GM21576 (cell line): Measurements from ENCODE around the gene CLSTN2.

Source experiments
- ATAC-seq: cut with Tn5 transposase; IDR thresholded peaks from one replicate; pipeline ENCODE4 v1.9.1; 2021; ENCODE audit warnings: mild to moderate bottlenecking, moderate library complexity; ENCODE audit not compliant: unreplicated experiment

CLSTN2 gene

DNA sequence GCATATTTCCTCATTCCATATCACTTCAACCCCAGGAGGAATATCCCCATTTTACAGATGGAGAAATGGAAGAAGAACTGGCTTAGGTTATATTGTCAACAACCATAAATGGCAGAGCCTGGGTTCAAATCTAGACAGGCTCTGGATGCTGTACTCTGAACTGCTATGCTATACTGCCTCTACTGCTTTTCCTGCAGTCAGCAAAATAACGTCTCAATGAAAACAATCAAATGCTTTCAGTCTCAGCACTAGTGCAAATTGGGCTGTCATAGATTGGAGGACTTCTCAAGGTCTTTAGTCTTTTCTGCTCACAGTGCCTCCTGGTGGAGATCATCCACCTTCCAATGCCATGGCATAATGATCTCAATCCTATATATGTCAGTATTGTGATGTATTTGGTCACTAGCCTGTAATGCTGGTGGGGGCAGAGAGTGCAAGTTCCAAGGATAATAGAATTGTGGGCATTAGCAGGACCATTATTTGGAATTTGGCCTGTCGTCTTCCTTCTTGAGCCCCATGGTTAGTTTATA, 285.0 kb downstream of the CLSTN2 start:
- no peak for ATAC-seq

- ATAC-seq = no peak
Measured at GRCh38 chr3:140223197-140223596, 288.2 kb downstream of the CLSTN2 start.

DNA sequence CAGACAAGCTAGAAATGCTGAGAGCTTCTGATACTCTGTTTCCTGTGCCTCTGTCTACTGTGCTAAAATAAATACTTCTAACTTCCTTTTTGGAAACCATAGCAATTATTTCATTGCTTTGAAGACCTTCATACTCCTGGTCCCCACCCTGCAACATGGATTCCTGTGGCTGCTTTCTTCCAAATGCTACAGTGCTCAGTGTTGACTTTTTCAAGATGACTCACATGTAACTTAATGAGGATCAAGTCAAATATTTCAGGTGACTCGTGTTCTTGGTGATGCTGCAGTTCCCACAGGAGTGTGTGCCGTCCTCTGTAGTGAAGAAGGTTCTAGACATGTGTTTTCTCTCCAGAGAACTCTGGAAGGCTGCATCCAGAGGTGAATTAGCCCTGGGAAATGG, 288.6 kb downstream of the CLSTN2 start:
- no peak for ATAC-seq

GRCh38 chr3:140224307-140224706, 289.3 kb downstream of the CLSTN2 start:
- ATAC-seq = no peak

- ATAC-seq = no peak
Measured at GRCh38 chr3:140225996-140226395, 291.0 kb downstream of the CLSTN2 start.

GRCh38 chr3:140233702-140234101, 298.7 kb downstream of the CLSTN2 start:
- no peak for ATAC-seq

GRCh38 chr3:140234256-140234655, 299.3 kb downstream of the CLSTN2 start:
- no peak for ATAC-seq

DNA sequence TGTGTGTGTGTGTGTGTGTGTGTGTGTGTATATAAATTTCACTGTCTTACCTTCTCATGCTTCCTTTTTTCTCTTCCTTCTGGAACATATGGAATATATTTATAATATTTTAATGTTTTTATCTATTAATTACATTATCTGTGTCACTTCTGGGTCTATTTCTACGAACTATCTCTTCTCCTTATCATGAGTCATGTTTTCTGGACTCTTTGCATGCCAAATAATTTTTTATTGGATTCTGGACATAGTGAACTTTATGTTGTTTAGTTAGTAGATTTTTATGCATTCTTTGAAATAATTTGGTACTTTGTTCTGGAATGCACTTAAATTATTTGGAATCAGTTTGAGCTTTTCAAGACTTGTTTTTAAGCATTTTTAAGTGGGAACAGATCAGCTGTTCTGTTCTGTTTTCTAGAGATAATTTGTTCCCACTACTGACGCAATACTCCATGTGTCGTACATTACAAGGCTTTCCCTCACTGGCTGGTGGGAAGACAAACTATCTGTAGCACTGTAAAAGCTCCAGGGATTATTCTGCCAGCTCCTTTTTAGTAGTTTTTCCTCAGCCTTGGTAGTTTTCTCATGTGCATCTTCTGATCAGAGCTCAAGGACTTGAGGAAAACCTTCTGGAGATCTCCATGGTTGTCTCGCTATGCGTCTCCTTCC, 302.0 kb downstream of the CLSTN2 start:
- ATAC-seq = no peak

- no peak for ATAC-seq
Measured at GRCh38 chr3:140238646-140239314, 303.8 kb downstream of the CLSTN2 start.

DNA sequence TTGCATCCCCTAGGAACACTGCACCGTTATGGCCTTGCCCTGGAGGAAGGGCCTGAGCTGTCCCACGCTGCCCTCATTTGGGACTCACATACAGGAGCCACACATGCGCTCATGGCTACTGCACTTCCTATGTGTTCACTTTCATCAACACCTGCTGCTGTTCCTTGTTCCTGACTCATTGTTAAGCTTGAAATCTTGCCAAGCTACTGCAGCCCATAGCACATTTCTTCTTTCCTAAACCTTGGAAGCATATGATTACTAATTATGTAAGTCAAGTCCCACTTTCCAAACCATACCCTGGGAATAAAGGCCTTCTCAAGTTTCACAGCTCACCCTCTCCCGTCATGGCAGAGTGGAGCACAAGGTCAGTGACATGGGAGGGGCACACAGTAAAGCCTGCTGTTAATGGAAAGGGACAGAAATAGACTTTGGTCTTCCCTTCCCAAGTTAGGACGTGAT, 307.9 kb downstream of the CLSTN2 start:
- ATAC-seq = no peak

GRCh38 chr3:140243575-140243974, 308.6 kb downstream of the CLSTN2 start:
- ATAC-seq = no peak

DNA sequence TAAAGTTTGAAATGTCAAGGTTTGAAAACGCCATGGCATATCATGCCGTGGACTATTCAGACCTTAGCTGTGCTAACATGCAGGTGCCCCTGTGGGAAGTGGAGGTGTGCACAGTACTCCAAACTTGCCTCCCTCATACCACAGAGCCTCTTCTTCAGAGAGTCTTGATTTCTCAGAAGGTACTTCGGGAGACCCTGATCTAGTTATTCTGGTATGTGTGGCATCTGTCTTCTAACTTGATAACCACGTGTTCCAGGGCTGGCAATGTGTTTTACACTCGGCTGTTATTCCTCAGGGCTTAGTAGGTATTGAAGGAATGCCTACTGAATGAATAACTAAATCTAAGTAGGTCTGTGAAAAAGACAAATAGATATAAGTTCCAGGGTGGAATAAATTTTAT, 309.9 kb downstream of the CLSTN2 start:
- ATAC-seq = no peak

DNA sequence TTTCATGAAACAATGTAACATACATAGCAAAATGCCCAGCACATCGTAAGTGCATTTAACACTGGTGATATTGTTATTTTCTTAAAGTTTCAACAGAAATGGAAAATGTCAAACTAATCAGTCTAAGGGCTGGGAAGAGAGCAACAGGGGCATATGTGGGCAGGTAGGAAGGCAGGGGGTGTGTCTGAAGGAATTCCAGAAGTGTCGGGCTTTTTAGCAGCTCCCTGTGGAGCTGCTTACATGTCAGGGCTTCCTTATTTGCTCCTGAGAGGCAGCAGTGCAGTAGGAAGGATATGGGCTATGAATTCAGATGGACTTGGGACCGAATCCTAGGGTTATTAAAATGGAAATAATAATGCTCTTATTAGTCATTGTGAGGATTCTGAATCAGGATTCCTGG, 311.6 kb downstream of the CLSTN2 start:
- no peak for ATAC-seq

GRCh38 chr3:140247775-140248174, 312.8 kb downstream of the CLSTN2 start:
- no peak for ATAC-seq

- ATAC-seq = no peak
Measured at GRCh38 chr3:140249188-140249587, 314.2 kb downstream of the CLSTN2 start.

DNA sequence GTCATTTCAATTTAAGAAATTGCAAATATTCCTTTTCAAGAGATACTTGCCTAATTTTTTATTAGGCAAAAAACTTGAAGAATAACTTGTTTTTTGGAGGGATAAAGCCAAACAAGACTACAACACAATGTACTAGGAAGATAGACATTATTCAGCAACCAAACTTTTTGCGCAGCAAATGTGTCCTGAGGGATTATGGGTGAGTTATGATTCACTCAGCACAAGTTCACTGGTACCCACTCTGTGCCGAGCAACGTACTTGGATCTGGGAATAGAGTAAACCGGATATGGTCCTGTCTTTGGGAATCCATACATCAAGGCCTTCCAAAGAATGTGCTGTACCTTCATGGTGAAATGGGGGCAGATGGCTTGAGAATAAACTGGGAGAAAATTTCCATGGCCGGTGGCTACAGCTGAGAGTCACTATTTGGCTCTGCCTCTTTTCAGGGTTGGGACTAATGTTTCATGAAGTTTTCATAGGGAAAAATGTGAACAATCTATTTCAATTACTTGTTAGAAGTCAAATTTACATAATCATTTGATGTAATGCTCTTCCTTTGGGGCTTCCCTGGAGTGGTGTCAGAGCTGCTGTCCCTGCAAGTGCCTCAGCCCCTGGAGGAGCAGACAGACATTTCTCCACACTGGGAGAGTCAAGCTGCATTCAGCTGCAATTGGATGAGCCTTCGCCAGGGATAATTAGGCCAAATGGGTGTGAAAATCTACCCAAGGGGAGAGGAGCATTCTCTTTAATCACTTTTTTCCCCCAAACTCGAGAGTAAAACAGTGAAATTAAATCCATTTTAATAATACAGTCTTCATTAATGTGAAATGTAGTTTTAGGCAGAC, 315.2 kb downstream of the CLSTN2 start:
- no peak for ATAC-seq

- no peak for ATAC-seq
Measured at GRCh38 chr3:140250945-140251344, 316.0 kb downstream of the CLSTN2 start.

- no peak for ATAC-seq
Measured at GRCh38 chr3:140251678-140252077, 316.7 kb downstream of the CLSTN2 start.

- no peak for ATAC-seq
Measured at GRCh38 chr3:140252812-140253656, 318.0 kb downstream of the CLSTN2 start.

DNA sequence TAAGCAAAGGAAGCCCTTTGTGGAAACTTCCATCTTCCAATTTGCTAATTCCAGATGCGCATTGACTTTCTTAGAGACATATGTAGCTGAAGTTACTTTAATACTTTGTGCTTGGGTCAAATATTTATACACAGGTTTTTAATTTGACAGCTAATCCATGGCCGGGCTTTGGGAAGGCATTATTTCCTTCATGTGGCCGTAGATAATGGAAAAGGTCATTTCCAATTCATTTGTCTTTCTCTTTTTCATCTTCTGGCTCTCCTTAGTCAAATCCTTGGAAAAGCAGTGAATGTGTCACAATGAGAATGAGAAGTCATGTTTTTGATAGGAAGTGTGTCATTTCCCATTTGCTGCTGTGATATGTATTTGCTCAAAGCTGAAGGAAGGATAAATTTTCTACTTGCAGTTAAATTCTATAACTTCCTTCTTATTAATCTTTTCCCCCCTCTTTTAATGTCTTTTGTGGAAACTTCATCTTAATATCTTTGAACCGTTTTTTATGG, 323.3 kb downstream of the CLSTN2 start:
- no peak for ATAC-seq
